CD4-positive, alpha-beta T cell treated with Interleukin-15 for 4 hours (primary cell): Measurements from ENCODE around the gene SYNJ1.
A peak's percentile ranks its signal among the peaks of the same experiment; 100 is the strongest.
"Not testable (repeated sequence)": the region's sequence is repeated elsewhere in the genome, so short reads cannot be mapped to it uniquely, and the experiment has no call there.

ENCODE experiments used
- DNase-seq: peaks from one replicate; pipeline ENCODE4 v3.0.0-alpha.2; 2020; ENCODE audit warnings: low spot score

The SYNJ1 gene

GRCh38 chr21:32690085-32690484 lies 37.7 kb downstream of the SYNJ1 start:
- no peak for DNase-seq

- no peak for DNase-seq
Measured at GRCh38 chr21:32687643-32688345, 40.0 kb downstream of the SYNJ1 start.

- no peak for DNase-seq
Measured at GRCh38 chr21:32682696-32683474, 44.9 kb downstream of the SYNJ1 start.

GRCh38 chr21:32674731-32675130 lies 53.1 kb downstream of the SYNJ1 start:
- DNase-seq, result no peak

- DNase-seq, result no peak
Measured at GRCh38 chr21:32674038-32674437, 53.8 kb downstream of the SYNJ1 start.

GRCh38 chr21:32666258-32666657 lies 61.6 kb downstream of the SYNJ1 start:
- DNase-seq, result no peak

GRCh38 chr21:32664095-32664494 lies 63.7 kb downstream of the SYNJ1 start:
- DNase-seq, result not testable (repeated sequence)

GRCh38 chr21:32661981-32662380 lies 65.8 kb downstream of the SYNJ1 start:
- DNase-seq, result not testable (repeated sequence)

GRCh38 chr21:32661026-32661782 lies 66.6 kb downstream of the SYNJ1 start:
- DNase-seq, result not testable (repeated sequence)

GRCh38 chr21:32658524-32658923 lies 69.3 kb downstream of the SYNJ1 start:
- DNase-seq, result no peak

GRCh38 chr21:32653326-32653901 lies 74.4 kb downstream of the SYNJ1 start:
- DNase-seq, result peak; percentile 29

GRCh38 chr21:32648165-32648564 lies 79.6 kb downstream of the SYNJ1 start:
- DNase-seq, result no peak

- no peak for DNase-seq
Measured at GRCh38 chr21:32645261-32646182, 82.3 kb downstream of the SYNJ1 start.

- DNase-seq, result no peak
Measured at GRCh38 chr21:32641710-32642698, 85.8 kb downstream of the SYNJ1 start.

- DNase-seq, result no peak
Measured at GRCh38 chr21:32626621-32627196, 101.1 kb downstream of the SYNJ1 start.

GRCh38 chr21:32618218-32618617 lies 109.6 kb downstream of the SYNJ1 start:
- DNase-seq, result not testable (repeated sequence)

- DNase-seq, result no peak
Measured at GRCh38 chr21:32613436-32614043, 114.3 kb downstream of the SYNJ1 start.

- DNase-seq, result no peak
Measured at GRCh38 chr21:32612999-32613337, 114.8 kb downstream of the SYNJ1 start.
